ENCODE results near the gene PHF24.
A peak's percentile ranks its signal among the peaks of the same experiment; 100 is the strongest.

The PHF24 gene

DNA sequence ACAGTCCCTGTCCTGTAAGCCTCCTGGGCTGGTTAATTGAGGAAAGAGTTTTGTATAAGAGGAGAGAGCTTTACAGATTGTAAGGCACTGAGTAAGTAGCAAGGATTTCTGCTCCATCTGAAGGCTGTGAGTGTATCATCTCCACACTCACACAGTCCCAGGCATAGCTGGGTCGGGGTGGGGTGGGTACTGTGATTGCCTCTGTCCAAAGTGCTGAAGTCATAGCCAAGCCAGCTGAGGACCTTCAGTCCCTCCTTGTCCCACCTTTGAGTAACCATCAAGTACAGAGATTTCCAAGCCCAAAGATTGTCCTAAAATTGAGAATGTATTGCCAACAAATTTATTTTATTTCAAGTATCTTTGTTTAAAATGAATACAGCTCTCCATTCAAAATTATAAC lies 26.0 kb downstream of the PHF24 start:
- DNase-seq, result peak in 1 of 3 donors; percentile 41

DNA sequence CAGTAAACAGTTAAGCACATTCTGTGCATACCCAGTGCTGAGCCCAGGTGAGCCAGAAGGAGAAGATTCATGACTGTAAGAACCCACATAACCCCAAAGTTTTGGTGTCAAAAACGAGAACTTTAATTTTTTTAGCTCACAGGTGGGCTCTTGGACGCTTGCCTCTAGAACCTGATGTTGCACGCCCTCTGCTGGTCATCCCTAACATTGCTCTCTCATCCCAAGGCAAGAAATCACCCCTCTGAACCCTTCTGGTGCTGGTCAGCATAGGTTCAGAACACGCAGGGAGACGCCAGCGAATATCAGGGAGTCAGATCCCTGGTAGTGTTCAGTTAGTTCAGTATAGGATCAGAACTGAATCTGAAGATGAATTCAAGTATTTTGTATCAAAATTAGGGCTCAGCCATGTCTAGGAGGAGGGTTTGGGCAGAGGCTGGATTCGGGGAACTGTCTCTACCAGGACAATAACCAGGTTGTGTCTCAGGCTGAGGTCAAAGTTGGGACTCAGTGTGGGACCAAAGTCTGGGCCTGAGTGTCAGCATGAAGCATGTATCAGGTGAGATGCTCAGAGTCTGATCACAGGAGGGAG lies 27.3 kb downstream of the PHF24 start:
- peak; percentile 68 to 76 (median 70) for DNase-seq

GRCh38 chr9:34986540-34987047 lies 28.5 kb downstream of the PHF24 start:
- peak; percentile 91 to 94 (median 91) for DNase-seq

DNA sequence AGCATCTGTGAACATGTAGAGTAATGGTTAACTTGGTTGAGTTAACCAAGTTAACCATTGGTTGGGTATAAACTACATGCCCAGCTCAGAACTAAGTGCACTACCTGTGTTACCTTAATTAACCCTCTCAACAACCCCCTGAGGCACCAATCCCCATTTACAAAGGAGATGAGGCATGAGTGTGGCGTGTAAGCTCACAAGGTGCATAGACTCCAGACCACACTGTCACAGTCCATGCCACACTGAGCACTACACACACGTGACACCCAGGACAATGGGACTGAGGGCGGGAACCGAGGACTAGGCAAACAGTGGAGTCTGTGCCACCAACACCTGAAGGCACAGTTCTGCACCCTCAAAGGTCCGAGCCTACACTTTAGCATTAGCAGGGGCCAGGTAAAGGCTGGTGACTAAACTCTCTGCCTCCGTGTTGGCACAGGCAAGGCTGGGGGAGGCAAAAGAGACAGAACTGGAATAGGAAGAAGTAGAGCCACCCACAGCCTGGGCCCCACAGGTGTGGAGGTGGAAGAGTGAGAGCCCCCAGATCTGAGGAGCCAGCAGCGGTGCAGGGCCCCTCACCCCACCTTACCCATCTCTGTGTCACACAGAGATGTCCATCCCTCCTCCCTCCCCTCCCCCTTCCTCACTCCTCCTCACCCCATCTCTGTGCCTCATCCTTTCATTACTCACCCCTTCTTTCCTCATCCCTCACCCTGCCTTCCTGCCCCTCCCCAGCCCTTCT lies 29.2 kb downstream of the PHF24 start:
- peak; percentile 57 to 68 (median 63) for DNase-seq

GRCh38 chr9:34988218-34989002 lies 30.3 kb downstream of the PHF24 start:
- peak; percentile 52 to 68 (median 52) for DNase-seq

GRCh38 chr9:34989003-34989945 lies 31.2 kb downstream of the PHF24 start, which contains the start of gene DNAJB5:
Gene DNAJB5, plus strand, starts transcription at chr9:34989745. Its CDS starts 886 bp downstream, at chr9:34990631.
- DNase-seq, result peak; percentile 97 to 99 (median 99)

GRCh38 chr9:34989946-34990635 lies 32.0 kb downstream of the PHF24 start:
- peak; percentile 75 to 84 (median 75) for DNase-seq

GRCh38 chr9:34990908-34991606 lies 33.0 kb downstream of the PHF24 start:
- no peak for DNase-seq

DNA sequence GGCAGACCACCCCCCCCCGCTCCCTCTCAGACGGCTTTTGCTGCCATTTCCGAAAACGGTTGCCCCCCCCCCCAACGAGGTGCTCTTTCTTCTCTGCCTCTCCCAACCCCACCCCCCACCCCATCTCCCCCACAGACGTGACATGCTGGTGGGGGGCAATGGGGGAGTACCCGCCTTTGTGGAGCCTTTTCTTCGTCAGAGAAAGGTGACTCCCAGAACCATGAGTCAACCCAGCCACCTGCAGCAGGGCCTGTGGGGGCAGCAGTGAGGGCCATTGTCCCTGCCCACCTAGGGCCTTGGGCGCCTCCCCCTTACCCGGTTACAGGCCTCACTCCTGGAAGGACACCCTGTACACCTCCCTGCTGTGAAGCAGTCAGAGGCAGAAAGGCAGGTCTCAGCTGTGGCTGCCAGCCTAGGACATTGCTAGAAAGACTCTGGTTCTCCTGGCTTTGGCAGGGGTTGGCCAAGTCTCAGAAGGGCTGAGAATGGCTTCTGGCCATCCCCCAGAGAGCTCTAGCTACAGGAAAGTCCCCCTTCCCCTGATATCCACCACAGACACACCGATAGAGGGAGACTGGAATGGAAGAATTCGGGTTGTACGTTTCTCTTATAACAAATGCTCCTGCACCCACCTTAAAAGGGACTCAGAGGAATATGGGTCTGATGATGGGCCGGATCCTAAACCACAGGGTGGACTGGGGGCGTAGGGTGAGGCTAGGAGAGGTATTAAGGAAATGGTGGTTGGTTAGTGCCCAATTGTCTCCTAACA lies 33.7 kb downstream of the PHF24 start:
- peak in 1 of 3 donors; percentile 14 for DNase-seq

DNA sequence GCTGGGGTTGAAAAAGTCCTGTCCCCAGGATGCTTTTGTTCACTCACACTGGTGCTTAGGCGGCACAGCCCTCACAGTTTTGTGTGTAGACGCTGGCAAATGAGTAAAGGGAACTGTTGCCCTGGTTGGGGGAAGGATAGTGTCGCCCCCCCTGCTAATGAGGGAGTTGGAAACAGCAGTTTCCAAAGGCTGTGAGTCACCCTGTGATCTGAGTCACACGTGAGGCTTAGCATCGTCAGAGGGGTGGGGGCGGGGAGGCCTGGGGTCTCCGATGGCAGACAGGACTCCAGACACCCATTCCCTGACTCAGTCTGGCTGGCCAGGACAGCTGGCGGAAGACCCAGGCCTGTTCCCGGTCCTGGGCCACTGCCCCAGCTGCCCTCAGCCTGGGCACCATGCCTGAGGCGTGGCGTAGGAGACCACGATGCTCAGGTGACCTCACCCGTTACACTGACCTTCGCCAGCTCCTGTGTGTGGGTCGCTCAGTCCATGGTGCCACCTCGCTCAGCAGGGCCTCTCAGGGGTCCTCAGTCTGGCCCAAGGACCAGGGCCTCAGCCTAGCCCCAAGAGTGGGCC lies 34.4 kb downstream of the PHF24 start:
- peak; percentile 93 to 97 (median 95) for DNase-seq

DNA sequence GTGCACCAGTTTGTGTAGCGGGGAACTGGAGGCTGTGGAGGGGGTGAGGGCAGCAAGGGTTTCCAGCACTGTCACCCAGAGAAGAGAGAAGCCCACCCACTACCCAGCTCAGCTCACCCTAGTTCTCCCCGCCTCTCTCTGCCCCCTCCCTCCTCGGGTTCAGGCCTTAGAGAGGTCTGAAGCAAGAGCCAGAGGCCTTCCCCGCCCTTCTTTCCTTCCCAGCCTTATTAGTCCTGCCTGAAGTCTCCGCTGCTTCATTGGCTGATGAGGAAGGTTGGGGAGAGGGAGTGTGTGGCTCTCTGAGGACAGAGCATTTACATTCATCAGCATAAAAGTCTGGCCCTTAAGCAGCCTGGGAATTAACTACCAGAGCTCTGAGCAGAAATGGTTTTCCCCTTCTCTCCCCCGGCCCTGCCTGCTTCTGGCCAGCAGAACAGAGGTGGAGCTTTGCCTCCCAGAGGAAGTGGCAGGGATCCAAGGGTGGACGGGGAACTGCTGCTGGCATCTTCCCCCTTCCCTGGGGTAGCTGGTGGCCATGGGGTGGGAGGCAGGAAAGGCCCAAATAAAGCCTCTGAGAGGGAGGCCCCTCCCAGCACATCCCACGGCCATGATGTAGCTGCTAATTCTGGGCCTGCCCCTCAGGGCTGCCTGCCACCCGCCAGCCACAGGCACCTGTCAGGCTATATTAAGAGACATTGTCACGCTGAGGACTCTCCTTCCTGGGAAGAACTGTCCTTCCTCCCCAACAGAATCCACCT lies 35.6 kb downstream of the PHF24 start:
- peak; percentile 95 to 98 (median 97) for DNase-seq

DNA sequence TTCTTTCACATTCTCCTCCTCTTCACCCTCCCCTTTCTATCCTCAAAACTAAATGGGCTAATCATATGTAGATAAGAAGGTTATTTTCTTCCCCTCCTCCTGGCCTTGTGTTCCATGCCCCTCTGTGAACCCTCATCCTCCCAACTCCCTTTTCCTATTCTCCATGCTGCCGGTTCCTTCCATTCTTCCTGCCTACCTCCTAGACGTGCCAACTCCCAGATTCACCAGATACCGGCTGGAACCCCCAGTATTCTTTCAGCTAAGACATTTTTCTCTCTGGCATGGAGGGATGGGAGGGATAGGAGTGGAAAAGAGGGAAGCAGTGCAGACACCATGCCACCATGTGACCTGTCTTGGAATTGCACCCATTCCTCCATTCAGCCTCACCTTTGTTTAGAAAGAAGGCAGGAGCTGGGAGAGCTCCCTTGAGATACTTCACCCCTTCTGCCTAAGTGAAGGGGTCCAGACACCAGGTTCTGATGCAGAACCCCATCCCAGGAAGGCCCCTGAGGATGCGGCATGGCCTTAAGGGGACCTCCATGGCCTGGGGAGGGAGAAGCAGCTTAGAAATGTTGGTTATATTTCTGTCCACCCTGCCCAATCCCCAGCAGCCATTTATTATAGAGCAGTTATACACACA lies 36.3 kb downstream of the PHF24 start:
- no peak for DNase-seq

GRCh38 chr9:34994900-34995669 lies 37.0 kb downstream of the PHF24 start:
- peak in 1 of 3 donors; percentile 33 for DNase-seq

DNA sequence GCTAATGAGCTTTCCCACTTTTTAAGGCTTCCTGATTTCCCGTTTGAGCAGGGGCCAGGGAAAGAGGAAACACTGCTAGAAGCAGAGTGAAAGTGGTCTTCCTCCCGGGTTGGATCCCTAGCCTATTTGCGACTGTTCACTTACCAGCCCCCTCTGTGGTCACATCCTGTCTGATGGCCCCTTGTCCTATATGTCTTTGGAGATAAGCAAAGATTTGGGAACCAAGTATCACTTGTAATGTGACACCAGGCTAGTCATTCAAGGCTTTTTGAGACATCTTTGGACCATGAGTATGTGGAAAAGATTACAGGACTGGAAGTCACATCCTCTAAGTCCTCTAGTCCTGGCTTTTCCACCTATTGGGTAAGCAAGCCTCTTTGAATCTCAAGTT lies 37.6 kb downstream of the PHF24 start:
- DNase-seq, result no peak

DNA sequence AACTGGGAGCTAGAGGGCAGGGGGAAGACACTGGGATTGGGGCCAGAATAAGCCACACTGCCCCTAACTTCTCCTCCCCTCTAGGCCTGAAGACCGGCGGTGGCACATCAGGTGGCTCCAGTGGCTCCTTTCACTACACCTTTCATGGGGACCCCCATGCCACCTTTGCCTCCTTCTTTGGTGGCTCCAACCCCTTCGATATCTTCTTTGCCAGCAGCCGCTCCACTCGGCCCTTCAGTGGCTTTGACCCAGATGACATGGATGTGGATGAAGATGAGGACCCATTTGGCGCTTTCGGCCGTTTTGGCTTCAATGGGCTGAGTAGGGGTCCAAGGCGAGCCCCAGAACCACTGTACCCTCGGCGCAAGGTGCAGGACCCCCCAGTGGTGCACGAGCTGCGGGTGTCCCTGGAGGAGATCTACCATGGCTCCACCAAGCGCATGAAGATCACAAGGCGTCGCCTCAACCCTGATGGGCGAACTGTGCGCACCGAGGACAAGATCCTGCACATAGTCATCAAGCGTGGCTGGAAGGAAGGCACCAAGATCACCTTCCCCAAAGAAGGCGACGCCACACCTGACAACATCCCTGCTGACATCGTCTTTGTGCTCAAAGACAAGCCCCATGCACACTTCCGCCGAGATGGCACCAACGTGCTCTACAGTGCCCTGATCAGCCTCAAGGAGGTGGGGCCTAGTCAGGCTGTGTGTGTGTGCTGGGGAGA lies 38.3 kb downstream of the PHF24 start:
- no peak for DNase-seq

GRCh38 chr9:34996905-34997279 lies 38.8 kb downstream of the PHF24 start:
- no peak for DNase-seq

DNA sequence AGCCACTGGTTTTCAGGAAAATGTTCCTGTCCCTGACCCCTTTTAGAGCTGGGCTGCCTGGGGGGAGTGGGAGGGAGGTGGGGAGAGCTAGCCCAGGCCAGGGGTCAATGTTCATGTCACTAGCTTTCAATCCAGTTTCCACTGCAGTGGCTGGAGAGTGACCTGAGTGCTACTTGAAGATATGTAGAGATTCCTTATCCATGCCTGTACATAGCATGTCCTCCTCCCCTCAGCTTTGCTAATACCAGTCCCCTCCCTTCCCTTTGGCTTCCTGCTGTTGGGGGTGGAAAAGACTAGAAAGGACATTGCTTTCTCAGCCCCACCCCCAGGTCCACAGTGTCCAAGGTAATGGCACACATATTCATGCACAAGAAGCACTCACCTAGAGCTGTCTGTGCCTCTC lies 39.3 kb downstream of the PHF24 start:
- no peak for DNase-seq
